K562 (cell line): Measurements from ENCODE around the gene TTC27. TPM values are rescaled to one million over a fixed set of nuclear protein-coding genes. Genes with fewer than 3 reads are reported as not detected.

ENCODE experiments used
- ATAC-seq: fragments of 200-7000 bp; cut with Tn5 transposase; 3 replicates; pipeline ENCODE4 v1.9.1; 2020; ENCODE audit warnings: moderate library complexity
- BruUV-seq: library from RNA; stranded (reverse); fragments of 400-500 nt; replicated peaks from 2 replicates; lab custom pipeline; 2021; lab: Mats Ljungman, UMichigan
- CTCF ChIA-PET: fragments of 300-600 bp; formaldehyde crosslinking; extraction: SDS; loops from one replicate; lab custom pipeline; 2021; ENCODE audit warnings: low intra/inter-chr PET ratio; lab: Yijun Ruan, JAX
- POLR2A ChIA-PET: fragments of 300-600, 350-650 bp; sonication (Branson Sonifier 250); formaldehyde crosslinking; extraction: SDS; loops from one replicate; lab custom pipeline; 2021; ENCODE audit warnings: antibody characterized with exemption, inconsistent platforms; lab: Yijun Ruan, JAX
- DNase-seq, 4 experiments: peaks; one replicate each; pipeline versions ENCODE4 v3.0.0 to v3.0.0-alpha.2; 2011 to 2018; ENCODE audit warnings: low spot score in 3 of 4, mixed read lengths in 3 of 4; ENCODE audit errors: extremely low read depth in 1 of 4
- FAIRE-seq: peaks from 2 replicates; lab custom pipeline; 2011; peaks lifted over from hg19 to GRCh38; lab: Jason Lieb, UNC
- H2AFZ ChIP-seq: 2 replicates; pipeline ENCODE4 v1.6.0; 2011; ENCODE audit warnings: low read depth, low read length, control low read depth, inconsistent platforms
- H3K27ac ChIP-seq: fragments of 200-600 bp; 3 replicates; pipeline ENCODE4 v1.8.0; 2011; ENCODE audit warnings: low read depth, mild to moderate bottlenecking, control low read depth, inconsistent platforms, low read length, moderate library complexity, mixed read lengths; ENCODE audit errors: extremely low read depth
- H3K27me3 ChIP-seq, 2 experiments: fragments of 300-600 bp in 1 of 2; 2 replicates in 1 of 2; 3 replicates in 1 of 2; pipeline versions ENCODE4 v1.6.0 to v1.8.0; 2011; ENCODE audit warnings: inconsistent platforms in 2 of 2, low read length in 2 of 2, mild to moderate bottlenecking in 1 of 2, mixed read lengths in 1 of 2, moderate library complexity in 1 of 2; ENCODE audit not compliant: control insufficient read depth in 2 of 2, insufficient read depth in 2 of 2
- H3K36me3 ChIP-seq: fragments of 300-600 bp; 3 replicates; pipeline ENCODE4 v1.8.0; 2011; ENCODE audit warnings: mild to moderate bottlenecking, low read length, inconsistent platforms; ENCODE audit not compliant: control insufficient read depth, insufficient read depth
- H3K4me1 ChIP-seq, 2 experiments: fragments of 200-600 bp in 1 of 2; replicated peaks in 1 of 2; 2 replicates in 1 of 2; 3 replicates in 1 of 2; pipeline versions ENCODE4 v1.5.1 to v1.8.0; 2011; ENCODE audit warnings: inconsistent platforms in 2 of 2, low read length in 2 of 2, mild to moderate bottlenecking in 1 of 2, mixed read lengths in 1 of 2, moderate library complexity in 1 of 2; ENCODE audit not compliant: control insufficient read depth in 2 of 2, insufficient read depth in 2 of 2
- H3K4me2 ChIP-seq: 2 replicates; pipeline ENCODE4 v1.6.1; 2011; ENCODE audit warnings: low read length, control low read depth, inconsistent platforms, mixed read lengths; ENCODE audit not compliant: insufficient read depth
- H3K4me3 ChIP-seq: fragments of 200-600 bp; sonication (generic), shearing (Covaris generic); 2 replicates; pipeline ENCODE4 v1.5.1; 2016; ENCODE audit warnings: control low read depth, inconsistent platforms
- H3K79me2 ChIP-seq: fragments of 200-600 bp; 3 replicates; pipeline ENCODE4 v1.8.0; 2011; ENCODE audit warnings: low read length, inconsistent platforms; ENCODE audit not compliant: control insufficient read depth, insufficient read depth
- H3K9ac ChIP-seq, 2 experiments: 2 replicates each; pipeline versions ENCODE4 v1.6.0 to v1.6.1; 2011; ENCODE audit warnings: low read depth in 2 of 2, low read length in 2 of 2, control low read depth in 1 of 2, inconsistent platforms in 1 of 2, mild to moderate bottlenecking in 1 of 2, mixed read lengths in 1 of 2; ENCODE audit not compliant: insufficient read depth in 1 of 2
- H3K9me1 ChIP-seq: one replicate; pipeline ENCODE4 v1.6.0; 2011; ENCODE audit warnings: inconsistent platforms, mild to moderate bottlenecking, low read length, moderate library complexity; ENCODE audit not compliant: control insufficient read depth, insufficient read depth
- H3K9me3 ChIP-seq: replicated peaks from 2 replicates; pipeline ENCODE4 v1.5.1; 2011; ENCODE audit warnings: low read depth, low read length, inconsistent platforms; ENCODE audit not compliant: control insufficient read depth, insufficient read depth
- H4K20me1 ChIP-seq: replicated peaks from 2 replicates; pipeline ENCODE4 v1.6.1; 2011; ENCODE audit warnings: low read length, inconsistent platforms, mixed read lengths; ENCODE audit not compliant: control insufficient read depth, insufficient read depth
- BCLAF1 ChIP-seq, 2 experiments: fragments of 450-650 bp in 1 of 2; IDR thresholded peaks; 2 replicates each; pipeline ENCODE4 v1.6.1; 2011 to 2017; ENCODE audit warnings: low read depth in 2 of 2, antibody characterized with exemption in 1 of 2, borderline replicate concordance in 1 of 2, low read length in 1 of 2, mild to moderate bottlenecking in 1 of 2, mixed read lengths in 1 of 2; ENCODE audit not compliant: control insufficient read depth in 1 of 2
- FOSL1 ChIP-seq: fragments of 200-800 bp; sonication (Bioruptor generic); conservative IDR thresholded peaks from 2 replicates; pipeline ENCODE4 v1.6.1; 2016; ENCODE audit warnings: missing genetic modification characterization, missing compliant biosample characterization
- HDAC6 ChIP-seq: IDR thresholded peaks from 2 replicates; pipeline ENCODE4 v1.6.1; 2012; ENCODE audit warnings: low read depth, mild to moderate bottlenecking, control low read depth, inconsistent platforms, low read length, moderate library complexity
- ILF3 ChIP-seq: fragments of 450-650 bp; IDR thresholded peaks from 2 replicates; pipeline ENCODE4 v1.6.1; 2018; ENCODE audit warnings: antibody characterized with exemption, mild to moderate bottlenecking, moderate library complexity, borderline replicate concordance
- MYC ChIP-seq, 2 experiments: fragments of 250-450 bp in 1 of 2; sonication (Bioruptor Pico) in 1 of 2; IDR thresholded peaks; 2 replicates each; pipeline versions ENCODE4 v1.5.1 to v1.6.1; 2012 to 2021; ENCODE audit warnings: low read depth in 2 of 2, borderline replicate concordance in 1 of 2, improper control_type of control experiment in 1 of 2, low read length in 1 of 2, mild to moderate bottlenecking in 1 of 2, moderate library complexity in 1 of 2
- PHTF2 ChIP-seq: fragments of 250-450 bp; sonication (Bioruptor Pico); IDR thresholded peaks from 2 replicates; pipeline ENCODE4 v1.5.0; 2021; ENCODE audit warnings: mild to moderate bottlenecking
- PPARD ChIP-seq: fragments of 250-450 bp; sonication (Bioruptor Pico); IDR thresholded peaks from 2 replicates; pipeline ENCODE4 v1.8.0; 2022; ENCODE audit warnings: inconsistent platforms, mild to moderate bottlenecking, moderate library complexity
- SRSF3 ChIP-seq: fragments of 200-400 bp; formaldehyde crosslinking; IDR thresholded peaks from 2 replicates; pipeline ENCODE4 v1.6.1; 2016; ENCODE audit warnings: mild to moderate bottlenecking, low read length, moderate library complexity; ENCODE audit not compliant: insufficient read depth
- STAT6 ChIP-seq: sonication (generic); formaldehyde crosslinking; IDR thresholded peaks from 2 replicates; pipeline ENCODE4 v1.8.1; 2023; ENCODE audit warnings: mild to moderate bottlenecking, missing genetic modification reagents
- TBP ChIP-seq: optimal IDR thresholded peaks from 2 replicates; pipeline ENCODE3; 2011; ENCODE audit warnings: low read depth, low read length, improper control_type of control experiment
- TFE3 ChIP-seq: fragments of 450-650 bp; formaldehyde crosslinking; IDR thresholded peaks from 2 replicates; pipeline ENCODE4 v1.4.0; 2020; ENCODE audit warnings: mild to moderate bottlenecking, mixed read lengths
- ZNF165 ChIP-seq: fragments of 250-450 bp; sonication (Bioruptor Pico); IDR thresholded peaks from 2 replicates; pipeline ENCODE4 v1.4.0; 2020; ENCODE audit warnings: borderline replicate concordance
- WGBS: fragments of 100-300 bp; shearing (Covaris generic); methylation state at CpG from one replicate; pipeline ENCODE4 v1.1.6; 2016; ENCODE audit warnings: low coverage, mixed read lengths; ENCODE audit not compliant: insufficient coverage; ENCODE audit errors: missing lambda C conversion rate; 5-methylcytosine and 5-hydroxymethylcytosine counted together
- in situ Hi-C: fragments of 300-500 bp; cut with MboI; formaldehyde crosslinking; loops from 4 replicates; pipeline ENCODE4 v1.15.0; 2018; ENCODE audit warnings: inconsistent platforms, mixed read lengths
- intact Hi-C: fragments of 100-400 bp; cut with micrococcal nuclease; formaldehyde crosslinking; loops from 2 replicates; pipeline ENCODE4 v1.14.2; 2022
- polyA plus RNA-seq, 8 experiments: library from polyadenylated mRNA; depleted of rRNA in 4 of 8; stranded (reverse) in 5 of 8; unstranded in 3 of 8; fragments of >200 nt; fragmentation: Nextera tagmentation in 2 of 8; fragmentation: Illumina TruSeq in 1 of 8; extraction: Ambion mirVana in 2 of 8; extraction: Trizol in 1 of 8; gene quantifications; 2 replicates each; pipeline versions ENCODE4 v1.2.1 to v1.2.3, GENCODE V29; 2011 to 2014; ENCODE audit warnings: inconsistent platforms in 1 of 8, missing spikeins in 1 of 8
- total RNA-seq, 7 experiments: library from RNA; depleted of rRNA in 6 of 7; stranded (reverse); fragments of >200 nt in 6 of 7; fragmentation: Illumina TruSeq in 2 of 7; extraction: Trizol in 2 of 7; gene quantifications; 2 replicates each; pipeline versions ENCODE4 v1.2.1 to v1.2.3, GENCODE V29; 2011 to 2021; ENCODE audit warnings: low replicate concordance in 1 of 7

Gene TTC27
- total and polyA plus RNA-seq, 9 of the 15 experiments (the other 6 are each of a cell fraction or from before 2014, with no cell fraction given) = 44.3 to 93.4 (median 57.3) TPM

GRCh38 chr2:32805104-32806095, 177.6 kb downstream of the TTC27 start:
- intact Hi-C loops = no loop called here
- no peaks in the 10 kb centered on the region for H3K79me2 ChIP-seq
- peaks cover 0 to 5% of the 10 kb centered on the region in 2 experiments; a peak in 2 of 5 replicates for H3K4me1 ChIP-seq
- H3K9me1 ChIP-seq = no peaks in the 10 kb centered on the region
- BruUV-seq = no TSS peak
- H4K20me1 ChIP-seq = no peaks in the 10 kb centered on the region
- H3K27ac ChIP-seq = no peak overlapping the region
- in situ Hi-C loops = no loop called here
- H2AFZ ChIP-seq = no peak overlapping the region
- peaks cover 8% of the 10 kb centered on the region; the same call in 2 of the 3 replicates for H3K36me3 ChIP-seq
- no peak overlapping the region for H3K4me3 ChIP-seq
- H3K27me3 ChIP-seq = no peaks in the 10 kb centered on the region
- peak in 2 of 4 experiments; percentile 12 to 15 for DNase-seq
- peak; percentile 54 for FAIRE-seq
- ChIA-PET CTCF (no interaction called here), POLR2A (interaction anchor here (0.6 to 0.9 kb wide), 2 partner anchors 13 to 117 kb away, joined by 3 read pairs; no protein-coding TSS in a partner anchor)
- H3K9me3 ChIP-seq = no peaks in the 10 kb centered on the region
- 55% methylated on average over 4 of the region's 4 CpGs for WGBS
- no peak overlapping the region for H3K4me2 ChIP-seq
- no peak overlapping the region for H3K9ac ChIP-seq
- ATAC-seq = peak; percentile 57
- TF ChIP-seq MYC (IDR thresholded peaks at IDR 0.05; ENCODE audit: low read depth, low read length) = no peak
- TF ChIP-seq MYC (CRISPR knock-in tag; IDR thresholded peaks at IDR 0.05; ENCODE audit: borderline replicate concordance, low read depth) = no peak
- TF ChIP-seq SRSF3 = no peak
- no peak for TF ChIP-seq PPARD (CRISPR knock-in tag)
- peak; percentile 77 for TF ChIP-seq FOSL1 (tag)
- TF ChIP-seq HDAC6 = no peak
- TF ChIP-seq BCLAF1 (IDR thresholded peaks at IDR 0.05; ENCODE audit: borderline replicate concordance in 1 of 2, control insufficient read depth in 1 of 2, low read depth in 2 of 2, low read length in 1 of 2) = no peak
- no peak for TF ChIP-seq STAT6
- no peak for TF ChIP-seq PHTF2 (CRISPR knock-in tag)
- TF ChIP-seq TFE3 (CRISPR knock-in tag) = no peak
- no peak for TF ChIP-seq ZNF165 (CRISPR knock-in tag)
- no peak for TF ChIP-seq TBP
- TF ChIP-seq ILF3 = no peak
